GM18868 (cell line): ENCODE results near the gene MFSD12.

Experiments used
- ATAC-seq: cut with Tn5 transposase; IDR thresholded peaks from one replicate; pipeline ENCODE4 v1.9.1; 2021; ENCODE audit warnings: mild to moderate bottlenecking, moderate library complexity; ENCODE audit not compliant: unreplicated experiment

Gene MFSD12

DNA sequence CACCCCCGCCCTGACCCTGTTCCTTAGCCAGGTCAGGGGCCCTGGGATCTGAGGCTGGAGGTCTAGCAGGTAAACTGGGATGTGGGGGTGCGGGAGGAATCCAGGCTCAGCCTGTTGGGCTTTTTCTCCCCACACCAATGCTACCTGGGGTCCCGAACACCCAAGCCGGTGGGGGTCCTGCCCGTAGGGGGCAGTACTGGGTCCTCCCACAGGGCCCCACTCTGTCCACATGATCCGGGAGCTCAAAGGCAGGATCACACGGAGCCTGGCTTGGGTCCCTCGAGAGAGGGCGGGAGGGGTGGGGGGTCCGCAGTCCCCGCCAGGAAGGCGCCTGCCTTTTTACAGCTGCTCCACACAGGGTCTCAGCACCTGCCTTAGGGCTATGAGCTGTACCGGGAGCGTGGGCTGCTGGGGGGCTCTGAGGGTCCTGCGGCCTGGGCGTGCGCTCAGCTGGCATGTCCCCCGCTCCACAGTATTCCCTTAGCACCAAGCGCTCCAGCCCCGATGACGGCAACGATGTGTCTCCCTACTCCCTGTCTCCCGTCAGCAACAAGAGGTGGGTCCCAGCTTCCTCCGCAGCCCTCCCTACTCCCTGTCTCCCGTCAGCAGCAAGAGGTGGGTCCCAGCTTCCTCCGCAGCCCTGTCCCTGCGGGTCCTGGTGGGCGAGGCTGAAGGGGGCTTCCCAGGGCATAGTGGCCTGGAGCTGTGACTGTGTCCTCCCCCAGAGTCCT, 30.7 kb downstream of the MFSD12 start:
- no peak for ATAC-seq

- no peak for ATAC-seq
Measured at GRCh38 chr19:3524904-3525451, 32.4 kb downstream of the MFSD12 start.

DNA sequence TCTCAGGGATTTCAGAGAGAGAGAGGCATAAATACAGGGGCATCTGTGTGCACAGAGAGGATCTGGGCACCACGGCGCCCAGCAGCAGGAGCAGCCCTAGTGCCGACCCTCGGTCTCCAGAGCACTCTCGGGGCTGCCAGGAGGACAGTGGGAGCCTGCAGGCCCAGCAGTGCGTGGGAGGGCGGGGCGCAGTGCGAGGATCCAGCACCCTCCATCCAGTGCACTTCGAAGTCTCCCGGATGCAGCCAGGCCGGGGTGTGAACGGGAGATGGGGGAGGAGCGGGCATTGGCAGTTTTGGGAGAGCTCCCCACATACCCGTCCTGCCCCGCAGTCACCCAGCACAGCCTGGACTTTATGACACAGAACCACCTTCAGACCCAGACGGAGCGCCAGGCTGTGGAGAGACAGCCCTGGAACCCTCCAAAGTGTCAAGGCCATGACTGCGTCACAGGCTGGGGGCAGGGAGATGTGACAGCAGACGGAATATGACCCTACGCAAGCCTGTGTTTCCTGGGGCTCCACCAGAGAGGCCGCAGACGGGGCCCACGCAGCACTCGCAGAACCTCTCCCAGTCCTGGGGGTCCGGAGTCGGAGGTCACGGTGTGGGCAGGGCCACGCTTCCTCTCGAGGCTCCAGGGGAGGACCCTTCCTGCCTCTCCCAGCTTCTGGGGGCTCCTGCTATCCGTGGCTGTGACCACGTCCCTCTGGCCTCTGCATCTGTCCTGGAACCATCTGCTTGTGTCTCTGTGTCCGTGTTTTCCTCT, 33.1 kb downstream of the MFSD12 start:
- ATAC-seq, result no peak

DNA sequence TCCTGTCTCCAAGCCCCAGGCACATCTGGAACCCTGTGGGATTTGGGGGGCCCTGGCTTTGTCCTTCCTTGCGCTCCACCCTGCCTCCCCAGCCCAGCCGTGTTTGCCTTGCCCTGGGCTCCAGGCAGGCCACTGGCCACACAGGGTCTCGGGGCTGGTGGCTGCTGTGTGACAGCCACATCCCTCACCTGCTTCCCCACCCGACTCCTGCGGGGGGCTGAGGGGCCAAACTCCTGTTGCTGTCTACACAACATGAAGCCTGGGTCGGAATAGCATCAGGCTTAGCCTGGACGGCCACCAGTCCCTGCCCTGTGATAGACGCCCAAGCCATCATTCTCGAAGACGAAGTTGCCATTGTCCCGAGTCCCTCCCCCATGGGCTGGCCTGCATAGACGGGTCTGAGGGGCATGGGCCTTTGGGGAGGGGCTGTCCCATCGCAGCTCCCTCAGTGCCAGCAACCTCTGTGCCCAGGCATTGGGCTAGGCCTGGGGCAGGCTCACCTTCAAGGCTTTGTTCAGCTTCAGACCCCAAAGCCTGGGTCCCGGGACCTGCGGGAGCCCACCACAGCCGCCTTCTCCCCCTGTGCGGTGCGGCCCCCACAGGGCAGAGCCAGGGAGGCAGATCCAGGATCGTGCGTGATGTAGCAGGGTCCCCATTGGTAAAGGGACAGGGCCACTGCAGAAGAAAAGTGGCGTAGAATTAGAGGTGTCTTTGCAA, 33.9 kb downstream of the MFSD12 start:
- no peak for ATAC-seq

GRCh38 chr19:3522421-3523360, 34.7 kb downstream of the MFSD12 start:
- no peak for ATAC-seq

- ATAC-seq, result no peak
Measured at GRCh38 chr19:3521104-3521445, 36.3 kb downstream of the MFSD12 start.

DNA sequence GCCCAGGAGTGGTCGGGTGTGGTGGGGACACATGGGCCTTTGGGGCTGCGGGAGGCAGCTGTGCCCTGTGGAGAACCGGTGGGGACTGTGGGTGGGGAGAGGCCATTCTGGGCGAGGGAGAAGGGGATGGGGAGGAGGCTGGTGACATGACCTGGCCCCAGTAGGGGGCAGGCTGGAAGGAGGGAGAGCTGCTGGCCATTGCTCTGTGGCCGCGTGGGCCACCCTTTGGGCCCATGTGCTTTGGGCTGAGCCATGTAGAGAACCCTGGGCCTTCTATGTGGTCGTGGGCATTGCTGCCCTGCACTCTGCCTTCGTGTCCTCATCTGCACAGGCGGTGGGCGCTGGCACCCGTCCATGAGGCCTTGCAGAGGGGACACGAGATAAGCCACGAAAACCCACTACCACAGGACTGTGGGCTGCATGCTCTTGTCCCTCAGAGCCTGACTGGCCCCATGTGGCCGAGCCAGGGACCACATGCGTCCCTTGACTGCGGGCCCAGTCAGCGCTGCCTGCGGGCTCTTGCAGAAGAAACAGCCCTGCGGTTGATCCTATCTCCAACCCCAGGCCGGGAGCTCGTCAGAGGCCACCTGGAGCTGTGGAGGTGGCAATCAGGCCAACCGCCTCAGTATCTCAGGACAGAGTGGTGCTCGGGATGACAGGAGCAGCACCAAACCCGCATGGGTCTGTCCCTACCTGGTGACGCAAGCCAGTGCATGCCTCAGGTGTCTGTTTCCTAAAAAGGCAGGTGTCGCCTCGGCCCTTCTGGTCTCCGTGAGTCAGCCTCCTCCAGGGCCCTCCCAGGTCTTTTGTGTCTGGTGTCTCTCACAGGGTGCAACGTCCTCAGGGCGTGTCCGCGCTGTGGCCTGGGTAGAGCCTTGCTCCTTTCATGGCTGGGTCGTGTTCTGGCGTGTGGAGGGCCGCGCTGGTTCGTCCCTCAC, 37.0 kb downstream of the MFSD12 start:
- no peak for ATAC-seq

GRCh38 chr19:3519126-3519525, 38.3 kb downstream of the MFSD12 start:
- no peak for ATAC-seq

DNA sequence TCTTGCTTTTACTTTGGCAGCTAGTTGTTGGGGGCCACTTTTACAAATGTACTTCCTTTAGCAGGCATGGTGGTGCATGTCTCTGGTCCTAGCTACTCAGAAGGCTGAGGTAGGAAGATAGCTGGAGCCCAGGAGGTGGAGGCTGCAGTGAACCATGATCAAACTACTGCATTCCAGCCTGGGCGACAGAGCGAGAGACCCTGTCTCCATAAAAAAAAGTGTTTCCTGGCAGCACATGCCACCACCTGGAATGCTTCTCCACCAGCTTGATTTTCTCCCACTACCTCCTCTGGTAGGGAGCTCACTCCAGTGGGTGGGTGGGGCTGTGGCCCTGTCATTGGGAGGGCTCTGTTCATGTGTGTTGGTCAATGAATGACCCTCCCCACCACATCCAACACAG, 38.7 kb downstream of the MFSD12 start:
- ATAC-seq, result no peak

- no peak for ATAC-seq
Measured at GRCh38 chr19:3518255-3518654, 39.1 kb downstream of the MFSD12 start.

- no peak for ATAC-seq
Measured at GRCh38 chr19:3517638-3518037, 39.7 kb downstream of the MFSD12 start.

GRCh38 chr19:3516675-3517207, 40.6 kb downstream of the MFSD12 start:
- ATAC-seq, result no peak

DNA sequence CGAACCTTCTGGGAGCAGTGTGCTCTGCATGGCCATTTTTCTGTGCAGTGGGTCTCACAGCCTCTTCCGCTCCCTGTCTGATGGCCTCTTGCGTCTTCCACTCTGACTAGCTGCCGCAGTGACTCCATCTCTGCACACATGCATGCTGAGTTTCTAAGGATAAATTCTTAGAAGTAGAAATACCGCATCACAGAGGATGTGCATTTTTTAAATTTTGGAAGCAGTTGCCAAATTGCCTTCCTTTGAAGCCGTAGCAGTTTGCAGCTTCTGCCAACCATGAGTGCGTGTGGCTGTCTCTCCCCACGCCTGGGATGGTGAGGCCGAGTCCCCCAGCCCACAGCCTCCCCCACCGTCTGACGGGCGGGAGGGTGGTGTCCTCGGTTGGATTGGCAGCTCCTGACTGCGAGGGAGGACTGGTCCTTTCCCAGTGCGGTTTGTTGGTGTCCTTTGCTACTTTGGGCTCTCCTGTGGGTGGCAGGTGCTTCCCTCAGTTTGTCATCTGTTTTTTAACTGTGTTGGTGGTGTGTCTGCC, 41.4 kb downstream of the MFSD12 start:
- ATAC-seq, result no peak

DNA sequence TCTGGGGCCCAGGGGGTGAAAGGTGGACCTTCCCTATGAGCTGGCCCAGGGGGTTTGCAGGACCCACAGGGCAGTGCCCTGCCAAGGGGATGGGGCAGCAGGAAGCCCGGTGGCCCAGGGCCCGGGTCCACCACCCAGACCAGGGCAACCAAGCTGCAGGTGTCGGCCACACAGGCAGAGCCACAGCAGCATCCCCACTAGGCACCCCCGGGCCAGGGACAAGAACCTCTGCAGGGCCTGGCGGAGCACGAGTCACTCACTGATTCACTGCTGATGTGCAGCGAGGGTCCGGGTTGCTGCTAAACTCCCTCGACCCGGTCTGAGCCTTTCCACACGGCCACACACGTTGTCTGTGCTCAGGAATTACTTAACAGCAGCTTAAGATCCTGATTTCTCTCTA, 42.5 kb downstream of the MFSD12 start:
- ATAC-seq, result no peak

GRCh38 chr19:3513229-3514140, 43.9 kb downstream of the MFSD12 start:
- no peak for ATAC-seq

- ATAC-seq, result no peak
Measured at GRCh38 chr19:3512562-3513228, 44.7 kb downstream of the MFSD12 start.

DNA sequence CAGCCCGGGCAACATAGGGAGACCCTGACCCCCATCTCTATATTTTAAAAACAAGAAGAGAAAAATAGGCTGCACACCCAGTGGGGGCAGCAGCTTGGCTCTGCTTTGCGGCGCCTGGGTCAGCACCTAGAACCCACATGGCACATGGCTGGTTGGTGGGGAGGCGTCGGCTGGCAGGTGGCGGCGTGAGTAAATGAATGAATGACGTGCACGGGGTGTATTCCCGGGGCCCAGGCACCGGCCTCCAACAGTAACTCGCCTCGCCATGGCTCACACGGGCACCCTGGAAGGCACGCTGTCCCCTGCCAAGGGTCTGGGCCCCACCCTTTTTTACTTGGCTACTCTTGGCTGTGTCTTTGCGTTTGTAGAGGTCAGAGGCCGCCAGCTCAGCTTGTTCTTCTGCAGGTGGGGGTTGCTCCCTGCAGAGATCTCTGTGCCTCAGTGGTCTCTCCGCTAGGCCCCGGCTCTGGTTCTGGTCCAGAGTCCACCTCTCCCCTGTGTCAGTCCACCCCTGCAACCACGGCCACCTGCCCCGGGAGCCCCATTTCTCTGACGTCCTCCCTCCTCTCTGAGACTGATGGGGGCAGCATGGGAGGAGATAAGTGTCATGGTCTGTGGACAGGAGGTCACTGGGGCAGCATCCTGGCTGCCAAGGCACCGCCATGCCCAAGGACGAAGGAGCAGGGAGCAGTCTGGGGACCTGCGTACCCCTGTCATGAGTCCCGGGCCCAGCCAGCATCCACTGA, 45.7 kb downstream of the MFSD12 start:
- ATAC-seq, result no peak
